K562 (cell line): ENCODE results near the gene CRABP2. TPM values are rescaled to one million over a fixed set of nuclear protein-coding genes. Genes with fewer than 3 reads are reported as not detected.

Experiments used
- ARID4B ChIP-seq: sonication (generic); formaldehyde crosslinking; IDR thresholded peaks from 2 replicates; pipeline ENCODE4 v1.8.0; 2022; ENCODE audit warnings: mild to moderate bottlenecking, missing genetic modification reagents
- ATF4 ChIP-seq: fragments of 450-650 bp; formaldehyde crosslinking; IDR thresholded peaks from 2 replicates; pipeline ENCODE4 v1.4.0; 2022; ENCODE audit warnings: mild to moderate bottlenecking, moderate library complexity
- CBFA2T2 ChIP-seq: fragments of 450-650 bp; conservative IDR thresholded peaks from 2 replicates; pipeline ENCODE4 v1.6.1; 2017; ENCODE audit warnings: mild to moderate bottlenecking
- DACH1 ChIP-seq: fragments of 450-650 bp; IDR thresholded peaks from 2 replicates; pipeline ENCODE4 v1.6.1; 2018; ENCODE audit not compliant: partially characterized antibody
- HEY1 ChIP-seq: fragments of 250-450 bp; sonication (Bioruptor Pico); IDR thresholded peaks from 2 replicates; pipeline ENCODE4 v1.5.0; 2020; ENCODE audit warnings: mild to moderate bottlenecking, moderate library complexity, borderline replicate concordance
- LCOR ChIP-seq: sonication (generic); formaldehyde crosslinking; IDR thresholded peaks from 2 replicates; pipeline ENCODE4 v1.8.0; 2022; ENCODE audit warnings: mild to moderate bottlenecking, missing genetic modification reagents
- POLR3A ChIP-seq: IDR thresholded peaks from 2 replicates; pipeline ENCODE4 v1.6.1; 2011; ENCODE audit warnings: borderline replicate concordance, mild to moderate bottlenecking, moderate library complexity; ENCODE audit not compliant: insufficient read length, insufficient read depth; ENCODE audit errors: extremely low read depth
- SMAD4 ChIP-seq: fragments of 250-450 bp; sonication (Bioruptor Pico); conservative IDR thresholded peaks from 2 replicates; pipeline ENCODE4 v1.8.0; 2021; ENCODE audit warnings: inconsistent platforms, mild to moderate bottlenecking, moderate library complexity
- TARDBP ChIP-seq: fragments of 450-650 bp; IDR thresholded peaks from 2 replicates; pipeline ENCODE4 v1.6.1; 2016
- ZNF583 ChIP-seq: fragments of 250-450 bp; sonication (Bioruptor Pico); IDR thresholded peaks from 2 replicates; pipeline ENCODE4 v1.4.0; 2020
- polyA plus RNA-seq, 8 experiments: library from polyadenylated mRNA; depleted of rRNA in 4 of 8; stranded (reverse) in 5 of 8; unstranded in 3 of 8; fragments of >200 nt; fragmentation: Nextera tagmentation in 2 of 8; fragmentation: Illumina TruSeq in 1 of 8; extraction: Ambion mirVana in 2 of 8; extraction: Trizol in 1 of 8; gene quantifications; 2 replicates each; pipeline versions ENCODE4 v1.2.1 to v1.2.3, GENCODE V29; 2011 to 2014; ENCODE audit warnings: inconsistent platforms in 1 of 8, missing spikeins in 1 of 8
- total RNA-seq, 7 experiments: library from RNA; depleted of rRNA in 6 of 7; stranded (reverse); fragments of >200 nt in 6 of 7; fragmentation: Illumina TruSeq in 2 of 7; extraction: Trizol in 2 of 7; gene quantifications; 2 replicates each; pipeline versions ENCODE4 v1.2.1 to v1.2.3, GENCODE V29; 2011 to 2021; ENCODE audit warnings: low replicate concordance in 1 of 7
- TF ChIP-seq, protein P1 (sequence below): fragments of 200-800 bp; sonication (Bioruptor generic); IDR thresholded peaks from 2 replicates; pipeline ENCODE4 v1.6.1; 2016; ENCODE audit warnings: missing genetic modification characterization, missing compliant biosample characterization
- TF ChIP-seq, protein P2 (sequence below), 3 experiments: IDR thresholded peaks in 2 of 3; conservative IDR thresholded peaks in 1 of 3; 2 replicates each; pipeline ENCODE4 v1.5.1; 2011 to 2012; ENCODE audit warnings: low read length in 3 of 3, mild to moderate bottlenecking in 3 of 3, control low read depth in 2 of 3, improper control_type of control experiment in 1 of 3, inconsistent platforms in 1 of 3, low read depth in 1 of 3, mixed read lengths in 1 of 3, moderate library complexity in 1 of 3; ENCODE audit not compliant: insufficient read depth in 2 of 3

CRABP2 gene
- total and polyA plus RNA-seq, 9 of the 15 experiments (the other 6 are each of a cell fraction or from before 2014, with no cell fraction given) = 0.30 to 2.5 (median 0.82) TPM

- TF ChIP-seq LCOR (CRISPR knock-in tag) (no peak), DACH1 (no peak), POLR3A (no peak), ARID4B (CRISPR knock-in tag) (no peak), ATF4 (CRISPR knock-in tag) (no peak), HEY1 (CRISPR knock-in tag) (no peak), CBFA2T2 (no peak), ZNF583 (CRISPR knock-in tag) (no peak), SMAD4 (CRISPR knock-in tag) (0 out of 2 replicates have a peak, but pooled peaks have one; percentile 35), TARDBP (no peak)
- TF ChIP-seq, protein P1, sequence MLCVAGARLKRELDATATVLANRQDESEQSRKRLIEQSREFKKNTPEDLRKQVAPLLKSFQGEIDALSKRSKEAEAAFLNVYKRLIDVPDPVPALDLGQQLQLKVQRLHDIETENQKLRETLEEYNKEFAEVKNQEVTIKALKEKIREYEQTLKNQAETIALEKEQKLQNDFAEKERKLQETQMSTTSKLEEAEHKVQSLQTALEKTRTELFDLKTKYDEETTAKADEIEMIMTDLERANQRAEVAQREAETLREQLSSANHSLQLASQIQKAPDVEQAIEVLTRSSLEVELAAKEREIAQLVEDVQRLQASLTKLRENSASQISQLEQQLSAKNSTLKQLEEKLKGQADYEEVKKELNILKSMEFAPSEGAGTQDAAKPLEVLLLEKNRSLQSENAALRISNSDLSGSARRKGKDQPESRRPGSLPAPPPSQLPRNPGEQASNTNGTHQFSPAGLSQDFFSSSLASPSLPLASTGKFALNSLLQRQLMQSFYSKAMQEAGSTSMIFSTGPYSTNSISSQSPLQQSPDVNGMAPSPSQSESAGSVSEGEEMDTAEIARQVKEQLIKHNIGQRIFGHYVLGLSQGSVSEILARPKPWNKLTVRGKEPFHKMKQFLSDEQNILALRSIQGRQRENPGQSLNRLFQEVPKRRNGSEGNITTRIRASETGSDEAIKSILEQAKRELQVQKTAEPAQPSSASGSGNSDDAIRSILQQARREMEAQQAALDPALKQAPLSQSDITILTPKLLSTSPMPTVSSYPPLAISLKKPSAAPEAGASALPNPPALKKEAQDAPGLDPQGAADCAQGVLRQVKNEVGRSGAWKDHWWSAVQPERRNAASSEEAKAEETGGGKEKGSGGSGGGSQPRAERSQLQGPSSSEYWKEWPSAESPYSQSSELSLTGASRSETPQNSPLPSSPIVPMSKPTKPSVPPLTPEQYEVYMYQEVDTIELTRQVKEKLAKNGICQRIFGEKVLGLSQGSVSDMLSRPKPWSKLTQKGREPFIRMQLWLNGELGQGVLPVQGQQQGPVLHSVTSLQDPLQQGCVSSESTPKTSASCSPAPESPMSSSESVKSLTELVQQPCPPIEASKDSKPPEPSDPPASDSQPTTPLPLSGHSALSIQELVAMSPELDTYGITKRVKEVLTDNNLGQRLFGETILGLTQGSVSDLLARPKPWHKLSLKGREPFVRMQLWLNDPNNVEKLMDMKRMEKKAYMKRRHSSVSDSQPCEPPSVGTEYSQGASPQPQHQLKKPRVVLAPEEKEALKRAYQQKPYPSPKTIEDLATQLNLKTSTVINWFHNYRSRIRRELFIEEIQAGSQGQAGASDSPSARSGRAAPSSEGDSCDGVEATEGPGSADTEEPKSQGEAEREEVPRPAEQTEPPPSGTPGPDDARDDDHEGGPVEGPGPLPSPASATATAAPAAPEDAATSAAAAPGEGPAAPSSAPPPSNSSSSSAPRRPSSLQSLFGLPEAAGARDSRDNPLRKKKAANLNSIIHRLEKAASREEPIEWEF (CRISPR knock-in tag) = no peak
- TF ChIP-seq, protein P2, sequence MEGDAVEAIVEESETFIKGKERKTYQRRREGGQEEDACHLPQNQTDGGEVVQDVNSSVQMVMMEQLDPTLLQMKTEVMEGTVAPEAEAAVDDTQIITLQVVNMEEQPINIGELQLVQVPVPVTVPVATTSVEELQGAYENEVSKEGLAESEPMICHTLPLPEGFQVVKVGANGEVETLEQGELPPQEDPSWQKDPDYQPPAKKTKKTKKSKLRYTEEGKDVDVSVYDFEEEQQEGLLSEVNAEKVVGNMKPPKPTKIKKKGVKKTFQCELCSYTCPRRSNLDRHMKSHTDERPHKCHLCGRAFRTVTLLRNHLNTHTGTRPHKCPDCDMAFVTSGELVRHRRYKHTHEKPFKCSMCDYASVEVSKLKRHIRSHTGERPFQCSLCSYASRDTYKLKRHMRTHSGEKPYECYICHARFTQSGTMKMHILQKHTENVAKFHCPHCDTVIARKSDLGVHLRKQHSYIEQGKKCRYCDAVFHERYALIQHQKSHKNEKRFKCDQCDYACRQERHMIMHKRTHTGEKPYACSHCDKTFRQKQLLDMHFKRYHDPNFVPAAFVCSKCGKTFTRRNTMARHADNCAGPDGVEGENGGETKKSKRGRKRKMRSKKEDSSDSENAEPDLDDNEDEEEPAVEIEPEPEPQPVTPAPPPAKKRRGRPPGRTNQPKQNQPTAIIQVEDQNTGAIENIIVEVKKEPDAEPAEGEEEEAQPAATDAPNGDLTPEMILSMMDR (IDR thresholded peaks at IDR 0.05 in 2 of 3, conservative IDR thresholded peaks at IDR 0.05 in 1 of 3; ENCODE audit: insufficient read depth in 2 of 3, low read depth in 1 of 3, low read length in 3 of 3) = no peak
These were observed 12.2 kb downstream of the CRABP2 start (continued) for GRCh38 chr1:156692925-156693847.
